Suprapubic skin (tissue), 2 donors: Measurements from ENCODE around the gene CCNJ.

ENCODE experiments used
- EP300 ChIP-seq: sonication (generic); formaldehyde crosslinking; IDR thresholded peaks from one replicate; pipeline ENCODE4 v1.6.1; 2017; ENCODE audit warnings: antibody characterized with exemption
- POLR2A ChIP-seq, 2 donors: fragments of 450-650 bp; IDR thresholded peaks; one replicate each; pipeline ENCODE4 v1.6.1; 2017; ENCODE audit warnings: antibody characterized with exemption in 2 of 2, mild to moderate bottlenecking in 2 of 2, moderate library complexity in 2 of 2

GRCh38 chr10:96041146-96041545, 2.2 kb upstream of the CCNJ start:
- TF ChIP-seq EP300: no peak
- no peak for TF ChIP-seq POLR2A (IDR thresholded peaks at IDR 0.05)
